Left ventricle myocardium inferior (tissue), 1 donor: ENCODE measurements around the gene TEX14. TPM values are rescaled to one million over a fixed set of nuclear protein-coding genes. Genes with fewer than 3 reads are reported as not detected.
A peak's percentile ranks its signal among the peaks of the same experiment; 100 is the strongest.
"Not testable (repeated sequence)": the region's sequence is repeated elsewhere in the genome, so short reads cannot be mapped to it uniquely, and the experiment has no call there.

Source experiments
- DNase-seq: peaks from one replicate; pipeline ENCODE4 v3.0.0-alpha.2; 2020
- H3K27ac ChIP-seq: fragments of 200-600 bp; replicated peaks from 2 replicates; pipeline ENCODE4 v1.8.0; 2021
- H3K27me3 ChIP-seq: fragments of 200-600 bp; 2 replicates; pipeline ENCODE4 v1.8.0; 2021; ENCODE audit warnings: low read depth
- H3K36me3 ChIP-seq: fragments of 200-600 bp; 2 replicates; pipeline ENCODE4 v1.8.0; 2021
- H3K4me1 ChIP-seq: fragments of 200-600 bp; 2 replicates; pipeline ENCODE4 v1.8.0; 2021
- H3K4me3 ChIP-seq: fragments of 200-600 bp; 2 replicates; pipeline ENCODE4 v1.8.0; 2021; ENCODE audit warnings: mild to moderate bottlenecking, moderate library complexity
- H3K9me3 ChIP-seq: fragments of 200-600 bp; replicated peaks from 2 replicates; pipeline ENCODE4 v1.8.0; 2021
- CTCF ChIP-seq: fragments of 200-600 bp; IDR thresholded peaks from 2 replicates; pipeline ENCODE4 v1.8.0; 2021; ENCODE audit warnings: antibody characterized with exemption, mild to moderate bottlenecking, borderline replicate concordance
- intact Hi-C: fragments of 100-400 bp; cut with micrococcal nuclease; formaldehyde crosslinking; loops from one replicate; pipeline ENCODE4 v1.11.0; 2022
- total RNA-seq: library from RNA; stranded (reverse); fragmentation: NEBNext Ultra II Directional; extraction: Animal tissue kit (Norgen Biotek cat#: 25700); gene quantifications from one replicate; pipeline ENCODE4 v1.2.1, GENCODE V29; 2021
- donor health status: DM: no; HTN: yes; CAD: no; lungs with severe emphysema.

TEX14 gene
- total RNA-seq, 1 donor from 2014 or later, result 0.19 TPM

- Histone ChIP-seq H3K27ac (no peak overlapping the region), H3K27me3 (no peaks in the 10 kb centered on the region), H3K9me3 (no peaks in the 10 kb centered on the region), H3K4me3 (no peak overlapping the region), H3K36me3 (peaks cover 32% of the 10 kb centered on the region), H3K4me1 (peaks cover 23% of the 10 kb centered on the region)
- no peak for TF ChIP-seq CTCF
- no peak for DNase-seq
- intact Hi-C loops, result no loop called here
These were observed 3.0 kb upstream of the TEX14 start for GRCh38 chr17:58694826-58695225.

- no peak for DNase-seq
- H3K4me1 ChIP-seq, result peaks cover 23% of the 10 kb centered on the region
- intact Hi-C loops, result no loop called here
These were observed 2.5 kb upstream of the TEX14 start for GRCh38 chr17:58694302-58694701.

GRCh38 chr17:58693751-58694150 is 1.9 kb upstream of the TEX14 start:
- Histone ChIP-seq H3K36me3 (peaks cover 22% of the 10 kb centered on the region), H3K9me3 (no peaks in the 10 kb centered on the region), H3K4me3 (no peak overlapping the region), H3K4me1 (peaks cover 23% of the 10 kb centered on the region), H3K27me3 (no peaks in the 10 kb centered on the region), H3K27ac (no peak overlapping the region)
- no peak for TF ChIP-seq CTCF
- intact Hi-C loops, result no loop called here
- DNase-seq, result no peak

More at GRCh38 chr17:58694302-58694701, 2.5 kb upstream of the TEX14 start:
- Histone ChIP-seq H3K27me3 (no peaks in the 10 kb centered on the region), H3K27ac (no peak overlapping the region), H3K36me3 (peaks cover 27% of the 10 kb centered on the region), H3K9me3 (no peaks in the 10 kb centered on the region), H3K4me3 (no peak overlapping the region)
- TF ChIP-seq CTCF, result no peak

DNA sequence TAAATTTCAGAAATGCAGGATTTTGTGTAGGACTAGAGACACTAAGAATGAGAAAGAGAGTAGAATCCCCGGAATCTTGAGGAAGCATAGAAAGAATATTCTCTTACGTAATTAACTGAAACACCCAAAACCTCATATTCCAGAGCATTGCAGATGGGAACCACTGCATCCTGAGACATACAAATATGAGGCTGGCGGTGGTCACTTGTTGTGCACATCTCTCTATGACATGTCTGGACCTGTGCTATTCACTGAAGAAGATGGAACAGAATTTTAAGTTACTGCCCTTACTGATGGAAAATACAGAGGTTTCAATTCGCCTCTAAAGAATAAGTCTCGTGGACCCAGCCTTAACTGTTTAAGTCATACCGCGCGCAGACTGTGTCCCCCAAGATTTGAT is 1.4 kb upstream of the TEX14 start:
- Histone ChIP-seq H3K36me3 (peaks cover 22% of the 10 kb centered on the region), H3K4me3 (peak overlapping the region; percentile 82), H3K4me1 (peaks cover 23% of the 10 kb centered on the region), H3K9me3 (no peaks in the 10 kb centered on the region), H3K27ac (peak overlapping the region; percentile 86), H3K27me3 (no peaks in the 10 kb centered on the region)
- intact Hi-C loops, result no loop called here
- no peak for TF ChIP-seq CTCF
- no peak for DNase-seq

- peak; percentile 9 for TF ChIP-seq CTCF
- Histone ChIP-seq H3K36me3 (peaks cover 22% of the 10 kb centered on the region), H3K4me3 (peak within 1 kb of the TSS; percentile 82), H3K27ac (peak within 1 kb of the TSS; percentile 86), H3K4me1 (peaks cover 23% of the 10 kb centered on the region), H3K9me3 (no peaks in the 10 kb centered on the region), H3K27me3 (no peaks in the 10 kb centered on the region)
- peak; percentile 86 for DNase-seq
- intact Hi-C loops, result no loop called here
These were observed 602 bp upstream of the TEX14 start, which contains the start of gene RAD51C for GRCh38 chr17:58692239-58693055. Gene RAD51C (plus strand): TSS chr17:58692602. CDS start chr17:58692644, 42 bp downstream.

DNA sequence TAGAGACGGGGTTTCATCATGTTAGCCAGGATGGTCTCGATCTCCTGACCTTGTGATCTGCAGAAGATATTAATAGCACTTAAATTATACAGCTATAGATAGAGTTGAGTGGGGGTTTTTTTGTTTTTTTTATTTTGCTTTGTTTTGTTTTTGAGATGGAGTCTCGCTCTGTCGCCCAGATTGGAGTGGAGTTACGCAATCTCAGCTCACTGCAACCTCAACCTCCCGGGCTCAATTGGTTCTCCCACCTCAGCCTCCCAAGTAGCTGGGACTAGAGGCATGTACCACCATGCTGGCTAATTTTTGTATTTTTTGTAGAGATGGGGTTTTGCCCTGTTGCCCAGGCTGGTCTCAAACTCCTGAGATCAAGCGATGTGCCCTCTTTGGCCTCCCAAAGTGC is 1.8 kb downstream of the TEX14 start:
- H3K4me1 ChIP-seq, result peaks cover 23% of the 10 kb centered on the region

More for the DNA sequence above, 1.8 kb downstream of the TEX14 start:
- H3K4me3 ChIP-seq, H3K27ac ChIP-seq, H3K9me3 ChIP-seq, intact Hi-C loops, H3K36me3 ChIP-seq, DNase-seq, H3K27me3 ChIP-seq: not testable (repeated sequence)
